OCI-M2 (cell line): Measurements from ENCODE around the gene HMGB4.

Experiments
- DNase-seq: peaks from one replicate; lab custom pipeline; 2025; ENCODE audit not compliant: unreplicated experiment; lab: John Stamatoyannopoulos, UW

HMGB4 gene

GRCh38 chr1:33846861-33847260 lies 17.0 kb upstream of the HMGB4 start:
- DNase-seq: no peak

- DNase-seq: no peak
These were observed 15.5 kb upstream of the HMGB4 start for GRCh38 chr1:33848205-33848937.

- DNase-seq: no peak
These were observed 14.7 kb upstream of the HMGB4 start for GRCh38 chr1:33849211-33849610.

- no peak for DNase-seq
These were observed 13.4 kb upstream of the HMGB4 start for GRCh38 chr1:33850481-33850880.

- no peak for DNase-seq
These were observed 11.2 kb upstream of the HMGB4 start for GRCh38 chr1:33852711-33853110.

- no peak for DNase-seq
These were observed 10.4 kb upstream of the HMGB4 start for GRCh38 chr1:33853431-33853830.

- no peak for DNase-seq
These were observed 9.8 kb upstream of the HMGB4 start for GRCh38 chr1:33854091-33854490.

GRCh38 chr1:33860671-33861070 lies 3.2 kb upstream of the HMGB4 start:
- no peak for DNase-seq

GRCh38 chr1:33864460-33865389 lies 846 bp downstream of the HMGB4 start:
- no peak for DNase-seq

GRCh38 chr1:33866281-33866680 lies 2.4 kb downstream of the HMGB4 start:
- no peak for DNase-seq

GRCh38 chr1:33867684-33868083 lies 3.8 kb downstream of the HMGB4 start:
- DNase-seq: no peak

GRCh38 chr1:33872275-33872674 lies 8.4 kb downstream of the HMGB4 start:
- no peak for DNase-seq

GRCh38 chr1:33872683-33873082 lies 8.8 kb downstream of the HMGB4 start:
- DNase-seq: no peak

- no peak for DNase-seq
These were observed 10.8 kb downstream of the HMGB4 start for GRCh38 chr1:33874636-33875035.

- DNase-seq: no peak
These were observed 12.0 kb downstream of the HMGB4 start for GRCh38 chr1:33875862-33876261.

- DNase-seq: no peak
These were observed 13.2 kb downstream of the HMGB4 start for GRCh38 chr1:33876970-33877650.

- no peak for DNase-seq
These were observed 14.5 kb downstream of the HMGB4 start for GRCh38 chr1:33878392-33878791.

GRCh38 chr1:33880305-33880704 lies 16.4 kb downstream of the HMGB4 start:
- DNase-seq: no peak

GRCh38 chr1:33886496-33886895 lies 22.6 kb downstream of the HMGB4 start:
- DNase-seq: no peak

- no peak for DNase-seq
These were observed 29.4 kb downstream of the HMGB4 start for GRCh38 chr1:33893147-33893830.

- no peak for DNase-seq
These were observed 31.5 kb downstream of the HMGB4 start for GRCh38 chr1:33895396-33895795.
